Gastroesophageal sphincter (tissue), 4 donors: ENCODE data around the gene AGA. TPM values are rescaled to one million over a fixed set of nuclear protein-coding genes. Genes with fewer than 3 reads are reported as not detected.
A peak's percentile ranks its signal among the peaks of the same experiment; 100 is the strongest.

Experiments used
- ATAC-seq: fragments of 150-250 bp; one replicate; pipeline ENCODE4 v1.9.1; 2016; ENCODE audit warnings: mild to moderate bottlenecking, moderate library complexity
- H3K27ac ChIP-seq, 4 donors: fragments of 200-600 bp; sonication (generic) in 3 of 4; 1 replicate in 3 of 4; 2 replicates in 1 of 4; pipeline ENCODE4 v1.5.1; 2016 to 2019
- H3K27me3 ChIP-seq: fragments of 200-600 bp; sonication (generic); one replicate; pipeline ENCODE4 v1.5.1; 2019
- H3K36me3 ChIP-seq, 2 donors: fragments of 200-600 bp; sonication (generic); one replicate each; pipeline ENCODE4 v1.5.1; 2019; ENCODE audit warnings: control low read depth in 1 of 2
- H3K4me1 ChIP-seq, 3 donors: fragments of 200-600 bp; sonication (generic); 1 replicate in 2 of 3; 2 replicates in 1 of 3; pipeline ENCODE4 v1.5.1; 2016 to 2019; ENCODE audit warnings: control low read depth in 2 of 3
- H3K4me3 ChIP-seq, 2 donors: fragments of 200-600 bp; sonication (generic); one replicate each; pipeline ENCODE4 v1.5.1; 2019; ENCODE audit warnings: mild to moderate bottlenecking in 1 of 2, moderate library complexity in 1 of 2
- H3K9me3 ChIP-seq, 3 donors: fragments of 200-600 bp; sonication (generic); one replicate each; pipeline ENCODE4 v1.5.1; 2017 to 2019; ENCODE audit warnings: control low read depth in 2 of 3
- EP300 ChIP-seq: sonication (generic); formaldehyde crosslinking; IDR thresholded peaks from one replicate; pipeline ENCODE4 v1.6.1; 2017; ENCODE audit warnings: antibody characterized with exemption, mild to moderate bottlenecking
- POLR2A ChIP-seq, 2 donors: fragments of 450-650 bp; IDR thresholded peaks; one replicate each; pipeline ENCODE4 v1.6.1; 2017; ENCODE audit warnings: antibody characterized with exemption in 2 of 2, mild to moderate bottlenecking in 2 of 2, moderate library complexity in 1 of 2
- POLR2AphosphoS5 ChIP-seq: sonication (generic); formaldehyde crosslinking; IDR thresholded peaks from one replicate; pipeline ENCODE4 v1.6.1; 2017; ENCODE audit warnings: antibody characterized with exemption
- WGBS, 2 donors: methylation state at CpG; one replicate each; pipeline ENCODE4 v1.1.5; 2018; ENCODE audit warnings: low coverage in 1 of 2; 5-methylcytosine and 5-hydroxymethylcytosine counted together
- total RNA-seq, 4 donors: library from RNA; depleted of rRNA; stranded (reverse); fragments of >200 nt; gene quantifications; one replicate each; pipeline ENCODE4 v1.1.0, GENCODE V29; 2016
- TF ChIP-seq, protein P1 (sequence below), 4 experiments: fragments of 200-600 bp in 2 of 4; fragments of 450-650 bp in 2 of 4; sonication (generic) in 1 of 4; IDR thresholded peaks; one replicate each; pipeline ENCODE4 v1.5.1; 2017 to 2019; ENCODE audit warnings: antibody characterized with exemption in 4 of 4, mild to moderate bottlenecking in 2 of 4, moderate library complexity in 2 of 4

AGA gene
- total RNA-seq, 4 donors from 2014 or later: 9.3 to 29.1 (median 13.9) TPM

DNA sequence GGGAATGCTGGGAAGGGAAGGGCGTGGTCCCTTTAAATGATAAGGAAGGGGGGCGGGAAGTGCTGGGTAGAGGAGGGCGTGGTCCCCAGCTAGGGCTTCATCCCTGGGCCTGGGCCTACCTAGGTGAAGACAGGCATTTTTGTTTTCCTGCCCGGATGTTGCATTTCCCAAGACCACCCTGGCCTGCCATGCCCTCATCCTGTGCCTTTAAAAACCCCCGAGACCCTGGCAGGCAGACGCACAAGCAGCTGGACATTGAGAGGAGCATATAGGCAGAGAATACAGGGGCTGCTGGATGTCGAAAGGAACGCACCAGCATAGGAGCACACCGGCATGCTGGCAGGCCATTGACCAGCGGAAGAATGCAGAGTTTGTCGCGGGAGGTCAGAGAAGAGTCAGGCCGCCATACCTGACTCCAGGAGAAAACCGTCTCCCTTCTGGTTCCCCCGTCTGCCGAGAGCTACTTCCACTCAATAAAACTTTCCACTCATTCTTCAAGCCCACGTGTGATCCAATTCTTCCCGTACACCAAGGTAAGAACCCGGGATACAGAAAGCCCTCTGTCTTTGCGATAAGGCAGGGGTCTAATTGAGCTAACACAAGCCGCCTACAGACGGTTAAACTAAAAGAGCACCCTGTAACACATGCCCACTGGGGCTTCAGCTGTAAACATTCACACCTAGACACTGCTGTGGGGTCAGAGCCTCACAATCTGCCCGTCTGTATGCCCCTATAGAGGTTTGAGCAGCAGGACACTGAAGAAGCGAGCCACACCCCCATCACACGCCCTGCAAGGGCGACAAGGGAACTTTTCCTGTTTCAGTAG is 2.9 kb upstream of the AGA start:
- 79 to 96% methylated on average over 9 to 13 of the region's 26 CpGs for WGBS, 2 donors
- Histone ChIP-seq H3K27ac (no peak overlapping the region), H3K27me3 (no peaks in the 10 kb centered on the region), H3K9me3 (no peaks in the 10 kb centered on the region), H3K4me3 (no peak overlapping the region), H3K4me1 (peaks cover 0 to 19% (median 6%) of the 10 kb centered on the region in 3 donors), H3K36me3 (no peaks in the 10 kb centered on the region)
- no peak for ATAC-seq
- TF ChIP-seq, protein P1, sequence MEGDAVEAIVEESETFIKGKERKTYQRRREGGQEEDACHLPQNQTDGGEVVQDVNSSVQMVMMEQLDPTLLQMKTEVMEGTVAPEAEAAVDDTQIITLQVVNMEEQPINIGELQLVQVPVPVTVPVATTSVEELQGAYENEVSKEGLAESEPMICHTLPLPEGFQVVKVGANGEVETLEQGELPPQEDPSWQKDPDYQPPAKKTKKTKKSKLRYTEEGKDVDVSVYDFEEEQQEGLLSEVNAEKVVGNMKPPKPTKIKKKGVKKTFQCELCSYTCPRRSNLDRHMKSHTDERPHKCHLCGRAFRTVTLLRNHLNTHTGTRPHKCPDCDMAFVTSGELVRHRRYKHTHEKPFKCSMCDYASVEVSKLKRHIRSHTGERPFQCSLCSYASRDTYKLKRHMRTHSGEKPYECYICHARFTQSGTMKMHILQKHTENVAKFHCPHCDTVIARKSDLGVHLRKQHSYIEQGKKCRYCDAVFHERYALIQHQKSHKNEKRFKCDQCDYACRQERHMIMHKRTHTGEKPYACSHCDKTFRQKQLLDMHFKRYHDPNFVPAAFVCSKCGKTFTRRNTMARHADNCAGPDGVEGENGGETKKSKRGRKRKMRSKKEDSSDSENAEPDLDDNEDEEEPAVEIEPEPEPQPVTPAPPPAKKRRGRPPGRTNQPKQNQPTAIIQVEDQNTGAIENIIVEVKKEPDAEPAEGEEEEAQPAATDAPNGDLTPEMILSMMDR (IDR thresholded peaks at IDR 0.05): no peak
- no peak for TF ChIP-seq POLR2A (IDR thresholded peaks at IDR 0.05)
- TF ChIP-seq EP300: no peak
- TF ChIP-seq POLR2AphosphoS5: no peak

DNA sequence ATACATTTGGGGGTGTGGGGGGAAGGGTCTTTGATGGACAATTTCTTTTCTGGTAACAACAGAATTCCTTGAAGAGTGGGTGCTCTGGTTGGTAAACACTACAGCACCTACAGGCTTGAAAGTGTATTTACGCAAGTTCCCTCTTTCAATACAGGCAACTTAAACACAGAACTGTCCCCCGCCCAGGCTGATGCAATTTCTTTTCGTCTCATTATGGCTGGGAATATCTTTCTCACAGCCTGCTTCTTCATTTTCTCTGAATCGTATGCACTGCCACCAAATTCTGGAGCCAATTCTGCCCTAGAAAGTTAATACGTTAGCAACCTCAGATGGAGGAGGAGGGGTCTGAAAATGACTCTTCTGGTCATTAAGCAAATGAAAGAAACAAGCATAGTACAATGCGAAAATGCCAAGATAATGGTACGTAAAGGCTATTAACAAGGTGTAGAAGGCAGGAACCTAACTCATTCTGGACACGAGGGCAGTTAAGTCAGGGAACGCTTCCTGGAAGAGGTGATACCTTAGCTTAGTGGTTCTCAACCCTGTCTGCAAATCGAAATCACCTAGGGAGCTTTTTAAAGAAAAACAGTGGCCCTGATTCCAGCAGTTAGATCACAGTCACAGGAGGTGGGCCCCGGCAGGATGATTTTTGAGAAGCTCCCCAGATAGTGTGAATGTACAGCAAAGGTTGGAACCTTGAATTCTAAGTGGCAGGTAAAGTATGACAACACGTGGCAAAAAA is 1.0 kb downstream of the AGA start:
- Histone ChIP-seq H3K27ac (peak overlapping the region; percentile 64 to 94 (median 87)), H3K9me3 (no peaks in the 10 kb centered on the region), H3K27me3 (no peaks in the 10 kb centered on the region), H3K36me3 (peaks cover 0 to 22% of the 10 kb centered on the region in 2 donors), H3K4me1 (peaks cover 0 to 19% (median 6%) of the 10 kb centered on the region in 3 donors), H3K4me3 (peak overlapping the region; percentile 47 to 56)
- 35 to 45% methylated on average over 10 to 12 of the region's 12 CpGs for WGBS, 2 donors
- TF ChIP-seq EP300: no peak
- TF ChIP-seq POLR2A (IDR thresholded peaks at IDR 0.05): no peak
- TF ChIP-seq, protein P1 (IDR thresholded peaks at IDR 0.05): no peak
- no peak for TF ChIP-seq POLR2AphosphoS5
- ATAC-seq: no peak

DNA sequence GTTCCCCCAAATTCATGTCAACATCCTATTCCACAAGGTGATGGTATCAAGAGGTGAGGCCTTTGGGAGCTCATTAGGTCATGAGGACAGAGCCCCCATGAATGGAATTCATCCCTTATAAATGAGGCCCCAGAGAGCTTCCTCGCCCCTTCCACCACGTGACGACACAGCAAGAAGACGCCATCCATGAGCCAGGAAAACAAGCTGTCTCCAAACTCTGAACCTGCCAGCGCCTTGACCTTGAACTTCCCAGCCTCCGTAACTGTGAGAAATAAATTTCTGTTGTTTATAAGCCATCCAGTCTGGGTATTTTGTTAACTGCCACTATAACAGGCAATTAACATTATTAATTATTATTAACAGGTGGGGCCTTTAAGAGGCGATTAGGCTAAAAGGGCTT is 5.8 kb downstream of the AGA start:
- H3K4me1 ChIP-seq: peaks cover 0 to 10% (median 5%) of the 10 kb centered on the region in 3 donors

DNA sequence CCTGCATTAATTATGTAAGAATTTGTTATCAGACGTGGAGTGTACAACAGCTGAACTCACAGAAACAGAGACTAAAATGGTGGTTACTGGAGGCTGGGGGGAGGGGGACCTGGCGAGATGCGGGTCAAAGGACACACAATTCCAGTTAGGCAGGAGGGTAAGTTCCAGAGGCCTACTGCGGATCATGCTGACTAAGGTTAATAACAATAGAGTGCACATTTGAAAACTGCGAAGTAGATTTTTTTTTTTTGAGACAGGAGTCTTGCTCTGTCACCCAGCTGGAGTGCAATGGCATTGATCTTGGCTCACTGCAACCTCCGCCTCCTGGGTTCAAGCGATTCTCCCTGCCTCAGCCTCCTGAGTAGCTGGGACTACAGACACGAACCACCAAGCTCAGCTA is 7.6 kb downstream of the AGA start:
- TF ChIP-seq EP300 (no peak), POLR2AphosphoS5 (no peak), POLR2A (IDR thresholded peaks at IDR 0.05) (no peak)
- TF ChIP-seq, protein P1 (IDR thresholded peaks at IDR 0.05): no peak
- Histone ChIP-seq H3K4me1 (no peaks in the 10 kb centered on the region), H3K4me3 (no peak overlapping the region), H3K27me3 (no peaks in the 10 kb centered on the region), H3K36me3 (peaks cover 0 to 70% of the 10 kb centered on the region in 2 donors), H3K27ac (no peak overlapping the region), H3K9me3 (no peaks in the 10 kb centered on the region)
- 93 to 96% methylated on average over 5 to 8 of the region's 8 CpGs for WGBS, 2 donors
- no peak for ATAC-seq

More for the DNA sequence above, 5.8 kb downstream of the AGA start:
- Histone ChIP-seq H3K9me3 (no peaks in the 10 kb centered on the region), H3K4me3 (no peak overlapping the region), H3K27me3 (no peaks in the 10 kb centered on the region), H3K36me3 (peaks cover 0 to 66% of the 10 kb centered on the region in 2 donors), H3K27ac (no peak overlapping the region)
- TF ChIP-seq POLR2AphosphoS5 (no peak), EP300 (no peak), POLR2A (IDR thresholded peaks at IDR 0.05) (no peak)
- TF ChIP-seq, protein P1 (IDR thresholded peaks at IDR 0.05): no peak
- ATAC-seq: no peak
- WGBS, 2 donors: 81 to 86% methylated on average over 1 to 6 of the region's 7 CpGs
